Subcutaneous adipose tissue (tissue), 4 donors: ENCODE data around the gene TEX2. TPM values are rescaled to one million over a fixed set of nuclear protein-coding genes. Genes with fewer than 3 reads are reported as not detected.

Source experiments
- CTCF ChIP-seq: fragments of 450-650 bp; IDR thresholded peaks from one replicate; pipeline ENCODE4 v1.5.1; 2016; ENCODE audit warnings: low read depth, mild to moderate bottlenecking, control low read depth, antibody characterized with exemption, moderate library complexity
- total RNA-seq, 4 donors: library from RNA; depleted of rRNA; stranded (reverse); fragments of >200 nt; gene quantifications; one replicate each; pipeline ENCODE4 v1.1.0, GENCODE V29; 2016

The TEX2 gene
- total RNA-seq, 4 donors from 2014 or later: 75.3 to 119 (median 102) TPM

DNA sequence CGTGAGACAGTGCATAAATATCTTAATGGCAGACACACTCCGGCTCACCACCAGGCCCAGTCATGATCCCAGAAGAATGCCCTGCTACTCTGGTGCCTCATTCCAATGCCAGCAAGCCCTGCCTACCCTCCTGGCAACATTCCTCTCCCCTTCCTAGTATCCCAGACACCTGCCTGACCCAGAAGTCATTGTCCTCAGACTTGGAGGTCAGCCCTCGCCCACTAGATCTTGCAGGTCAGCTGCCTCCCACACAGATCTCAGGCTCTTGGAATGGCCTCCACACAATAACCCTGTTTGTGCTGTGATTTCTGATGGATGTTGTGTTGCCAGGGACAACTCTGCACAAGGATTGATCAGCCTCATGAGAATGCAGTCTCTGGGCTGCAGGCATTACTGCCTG is 1.8 kb upstream of the TEX2 start:
- no peak for TF ChIP-seq CTCF

DNA sequence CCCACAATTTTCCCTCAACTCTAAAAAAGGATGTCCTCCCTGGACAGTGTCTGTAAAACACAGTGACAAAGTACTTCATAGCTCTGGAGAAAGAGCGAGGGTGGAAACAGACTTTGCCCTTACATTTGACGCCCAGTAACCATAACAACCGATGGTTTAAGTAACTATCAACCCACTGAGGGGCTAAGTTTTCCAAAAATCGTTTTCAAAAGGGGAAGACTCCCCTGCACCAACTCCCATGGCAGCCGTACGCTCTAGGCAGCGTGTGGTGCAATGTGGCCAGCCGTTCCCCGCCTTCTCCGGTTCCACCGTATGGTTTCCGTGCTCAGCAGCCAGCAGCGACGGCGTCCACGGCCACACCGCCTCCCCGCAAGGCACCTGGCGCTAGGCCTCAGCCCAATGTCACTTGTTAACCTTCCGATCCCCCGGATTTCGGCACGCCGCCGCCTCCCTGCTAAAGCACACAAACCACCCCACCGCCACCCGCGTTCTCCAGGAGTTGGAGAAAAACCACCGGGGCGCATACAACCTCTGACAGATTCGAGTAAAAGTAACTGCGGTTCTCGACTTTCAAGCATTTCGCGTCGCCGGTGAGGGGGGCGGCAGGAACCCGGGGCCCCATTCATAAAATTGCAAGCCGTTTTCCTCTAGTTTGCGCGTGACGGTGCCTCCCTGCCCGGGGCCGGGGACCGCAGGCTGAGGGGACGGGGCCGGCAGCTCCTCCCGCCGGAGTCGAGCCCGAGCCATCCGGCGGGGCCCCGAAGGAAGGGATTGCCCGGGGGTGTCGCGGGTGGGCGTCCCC is 661 bp downstream of the TEX2 start:
- no peak for TF ChIP-seq CTCF

DNA sequence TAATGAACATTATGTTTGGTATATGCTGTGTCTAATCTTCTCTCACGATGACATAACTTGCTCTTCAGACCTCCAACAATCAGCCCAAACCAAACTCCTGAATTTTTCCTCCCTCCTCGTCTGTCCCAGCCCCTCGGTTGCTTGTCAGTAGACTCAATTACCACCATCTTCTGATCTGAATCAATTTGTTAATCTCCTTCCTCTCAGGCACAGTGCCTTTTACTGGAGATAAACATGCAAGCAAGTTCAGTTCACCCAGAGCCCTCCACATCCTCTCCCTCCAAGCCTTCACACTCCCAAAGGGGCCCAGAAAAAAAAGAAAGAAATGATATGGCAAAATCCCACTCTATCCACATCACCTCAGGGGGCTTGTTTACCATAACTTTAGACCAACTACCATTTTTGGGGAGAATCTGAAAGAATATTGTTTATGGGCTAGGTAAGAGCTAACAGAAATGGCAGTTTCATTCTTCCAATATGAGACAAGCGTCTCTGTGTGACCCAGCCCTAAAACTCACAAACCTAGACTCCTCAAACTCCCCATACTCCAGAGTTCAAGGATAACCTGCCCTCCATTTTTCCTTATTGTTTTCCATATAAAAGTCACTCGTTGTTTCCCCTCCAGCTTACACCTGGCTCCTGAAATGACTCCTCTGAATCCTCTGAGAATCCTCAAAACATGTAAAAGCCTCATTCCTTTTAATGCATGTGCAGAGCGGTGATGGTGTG is 1.5 kb downstream of the TEX2 start:
- no peak for TF ChIP-seq CTCF

GRCh38 chr17:64260886-64261285 is 2.2 kb downstream of the TEX2 start:
- no peak for TF ChIP-seq CTCF

DNA sequence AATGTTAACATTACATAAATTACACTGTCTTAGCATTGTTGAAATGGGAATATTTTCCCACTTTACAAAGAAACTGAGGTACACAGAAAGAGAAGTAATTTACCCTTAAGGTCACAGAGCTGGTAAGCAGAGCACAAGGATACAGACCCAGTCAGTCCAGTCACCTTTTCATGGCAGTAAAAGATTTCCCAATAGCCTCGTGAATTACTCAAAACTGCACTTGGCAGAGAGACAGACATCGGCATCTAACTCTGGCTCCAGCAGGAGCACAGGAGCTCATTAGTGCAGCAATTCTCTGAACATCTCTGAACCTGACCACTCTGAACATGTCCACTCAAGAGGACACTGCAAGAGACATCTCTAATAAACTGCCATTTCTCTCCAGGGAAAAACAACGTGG is 3.1 kb downstream of the TEX2 start:
- no peak for TF ChIP-seq CTCF

GRCh38 chr17:64259426-64259825 is 3.6 kb downstream of the TEX2 start:
- TF ChIP-seq CTCF: no peak
